ENCODE results near the gene ZDHHC18. TPM values are rescaled to one million over a fixed set of nuclear protein-coding genes. Genes with fewer than 3 reads are reported as not detected.
"Not testable (repeated sequence)": the region's sequence is repeated elsewhere in the genome, so short reads cannot be mapped to it uniquely, and the experiment has no call there.

ZDHHC18 gene
- total RNA-seq, 1 experiment from 2014 or later = 33.1 TPM

DNA sequence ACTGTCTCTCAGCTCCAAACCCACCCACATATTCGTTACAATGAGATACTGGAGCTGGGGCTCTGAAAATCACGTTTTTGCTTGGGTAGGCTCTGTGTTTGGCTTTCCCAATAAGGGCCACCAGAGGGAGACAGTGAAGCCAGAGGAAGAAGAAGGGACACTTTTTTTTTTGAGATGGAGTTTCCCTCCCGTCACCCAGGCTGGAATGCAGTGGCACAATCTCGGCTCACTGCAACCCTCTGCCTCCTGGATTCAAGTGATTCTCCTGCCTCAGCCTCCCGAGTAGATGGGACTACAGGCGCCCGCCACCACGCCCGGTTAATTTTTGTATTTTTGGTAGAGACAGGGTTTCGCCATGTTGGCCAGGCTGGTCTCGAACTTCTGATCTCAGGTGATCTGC lies 16.4 kb upstream of the ZDHHC18 start:
- not testable (repeated sequence) for H3K23me2 ChIP-seq (ENCODE audit: insufficient read length, low read depth, low read length, poor library complexity, severe bottlenecking); H3K9me3 Mint-ChIP-seq; H3K56ac ChIP-seq (ENCODE audit: insufficient read length, low read depth, low read length); H3K9me3 ChIP-seq (ENCODE audit: control insufficient read depth, low read depth, low read length); H3K9ac ChIP-seq (ENCODE audit: extremely low read depth, insufficient read length, low read length); H3T11ph ChIP-seq (ENCODE audit: low read length); H2BK5ac ChIP-seq (ENCODE audit: insufficient read length, low read length); H3K79me2 ChIP-seq (ENCODE audit: insufficient read depth, low read length); H3K27ac Mint-ChIP-seq; H3K27ac ChIP-seq (ENCODE audit: insufficient read length, low read depth, low read length); H4K8ac ChIP-seq (replicated peaks; ENCODE audit: insufficient read length, low read depth, low read length); H3K18ac ChIP-seq (ENCODE audit: insufficient read length, low read depth, low read length); H4K5ac ChIP-seq (ENCODE audit: insufficient read length, low read depth, low read length); H3K4me2 ChIP-seq (ENCODE audit: insufficient read depth, insufficient read length, low read length); H2AFZ ChIP-seq (ENCODE audit: low read length); H3K27me3 ChIP-seq (ENCODE audit: insufficient read depth, low read length); H3K4ac ChIP-seq (ENCODE audit: low read depth, low read length); H2BK120ac ChIP-seq (ENCODE audit: low read depth, low read length, poor library complexity, severe bottlenecking); H3K23ac ChIP-seq (ENCODE audit: insufficient read length, low read depth, low read length); H2BK15ac ChIP-seq (ENCODE audit: low read depth, low read length); H2BK12ac ChIP-seq (ENCODE audit: insufficient read length, low read depth, low read length); H2BK20ac ChIP-seq (ENCODE audit: low read depth, low read length, poor library complexity, severe bottlenecking); H4K91ac ChIP-seq (ENCODE audit: insufficient read length, low read depth, low read length); H4K20me1 ChIP-seq (ENCODE audit: control insufficient read depth, insufficient read depth, insufficient read length); H3K14ac ChIP-seq (ENCODE audit: insufficient read depth, low read length); H3K79me1 ChIP-seq (ENCODE audit: insufficient read depth, low read depth, low read length, poor library complexity, severe bottlenecking); H3K4me1 Mint-ChIP-seq; H3K36me3 Mint-ChIP-seq (ENCODE audit: insufficient read depth in 1 of 3, low read depth in 3 of 3); H3K4me1 ChIP-seq (ENCODE audit: insufficient read depth, low read length); H3K4me3 Mint-ChIP-seq; H3K27me3 Mint-ChIP-seq (ENCODE audit: low read depth); H2AK5ac ChIP-seq (ENCODE audit: insufficient read length, low read length)
- peak; percentile 73 for DNase-seq
- no CpG with 5 or more reads among the region's 11 CpGs for WGBS (ENCODE audit: extremely low coverage, insufficient read length, low lambda C conversion rate)
- TF ChIP-seq, protein P1, sequence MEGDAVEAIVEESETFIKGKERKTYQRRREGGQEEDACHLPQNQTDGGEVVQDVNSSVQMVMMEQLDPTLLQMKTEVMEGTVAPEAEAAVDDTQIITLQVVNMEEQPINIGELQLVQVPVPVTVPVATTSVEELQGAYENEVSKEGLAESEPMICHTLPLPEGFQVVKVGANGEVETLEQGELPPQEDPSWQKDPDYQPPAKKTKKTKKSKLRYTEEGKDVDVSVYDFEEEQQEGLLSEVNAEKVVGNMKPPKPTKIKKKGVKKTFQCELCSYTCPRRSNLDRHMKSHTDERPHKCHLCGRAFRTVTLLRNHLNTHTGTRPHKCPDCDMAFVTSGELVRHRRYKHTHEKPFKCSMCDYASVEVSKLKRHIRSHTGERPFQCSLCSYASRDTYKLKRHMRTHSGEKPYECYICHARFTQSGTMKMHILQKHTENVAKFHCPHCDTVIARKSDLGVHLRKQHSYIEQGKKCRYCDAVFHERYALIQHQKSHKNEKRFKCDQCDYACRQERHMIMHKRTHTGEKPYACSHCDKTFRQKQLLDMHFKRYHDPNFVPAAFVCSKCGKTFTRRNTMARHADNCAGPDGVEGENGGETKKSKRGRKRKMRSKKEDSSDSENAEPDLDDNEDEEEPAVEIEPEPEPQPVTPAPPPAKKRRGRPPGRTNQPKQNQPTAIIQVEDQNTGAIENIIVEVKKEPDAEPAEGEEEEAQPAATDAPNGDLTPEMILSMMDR (conservative IDR thresholded peaks at IDR 0.05) = peak; percentile 81
